Measurements from ENCODE around the gene RAMACL. TPM values are rescaled to one million over a fixed set of nuclear protein-coding genes. Genes with fewer than 3 reads are reported as not detected.

The RAMACL gene
- total RNA-seq, 1 donor from 2014 or later = 0.12 TPM

GRCh38 chr6:166566026-166567011 lies 20.2 kb downstream of the RAMACL start:
- DNase-seq (ENCODE audit: low read depth) = no peak
- H3K4me3 ChIP-seq (ENCODE audit: low read depth, low read length) = no peak overlapping the region
- TF ChIP-seq, protein P1, sequence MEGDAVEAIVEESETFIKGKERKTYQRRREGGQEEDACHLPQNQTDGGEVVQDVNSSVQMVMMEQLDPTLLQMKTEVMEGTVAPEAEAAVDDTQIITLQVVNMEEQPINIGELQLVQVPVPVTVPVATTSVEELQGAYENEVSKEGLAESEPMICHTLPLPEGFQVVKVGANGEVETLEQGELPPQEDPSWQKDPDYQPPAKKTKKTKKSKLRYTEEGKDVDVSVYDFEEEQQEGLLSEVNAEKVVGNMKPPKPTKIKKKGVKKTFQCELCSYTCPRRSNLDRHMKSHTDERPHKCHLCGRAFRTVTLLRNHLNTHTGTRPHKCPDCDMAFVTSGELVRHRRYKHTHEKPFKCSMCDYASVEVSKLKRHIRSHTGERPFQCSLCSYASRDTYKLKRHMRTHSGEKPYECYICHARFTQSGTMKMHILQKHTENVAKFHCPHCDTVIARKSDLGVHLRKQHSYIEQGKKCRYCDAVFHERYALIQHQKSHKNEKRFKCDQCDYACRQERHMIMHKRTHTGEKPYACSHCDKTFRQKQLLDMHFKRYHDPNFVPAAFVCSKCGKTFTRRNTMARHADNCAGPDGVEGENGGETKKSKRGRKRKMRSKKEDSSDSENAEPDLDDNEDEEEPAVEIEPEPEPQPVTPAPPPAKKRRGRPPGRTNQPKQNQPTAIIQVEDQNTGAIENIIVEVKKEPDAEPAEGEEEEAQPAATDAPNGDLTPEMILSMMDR (conservative IDR thresholded peaks at IDR 0.05; ENCODE audit: low read depth, low read length) = no peak

GRCh38 chr6:166565084-166565967 lies 21.2 kb downstream of the RAMACL start:
- no peak overlapping the region for H3K4me3 ChIP-seq (ENCODE audit: low read depth, low read length)
- no peak for DNase-seq (ENCODE audit: low read depth)
- TF ChIP-seq, protein P1 (conservative IDR thresholded peaks at IDR 0.05; ENCODE audit: low read depth, low read length) = no peak

- no peak overlapping the region for H3K4me3 ChIP-seq (ENCODE audit: low read depth, low read length)
- TF ChIP-seq, protein P1 (conservative IDR thresholded peaks at IDR 0.05; ENCODE audit: low read depth, low read length) = no peak
- DNase-seq (ENCODE audit: low read depth) = no peak
These were observed 22.7 kb downstream of the RAMACL start for GRCh38 chr6:166563805-166564204.

DNA sequence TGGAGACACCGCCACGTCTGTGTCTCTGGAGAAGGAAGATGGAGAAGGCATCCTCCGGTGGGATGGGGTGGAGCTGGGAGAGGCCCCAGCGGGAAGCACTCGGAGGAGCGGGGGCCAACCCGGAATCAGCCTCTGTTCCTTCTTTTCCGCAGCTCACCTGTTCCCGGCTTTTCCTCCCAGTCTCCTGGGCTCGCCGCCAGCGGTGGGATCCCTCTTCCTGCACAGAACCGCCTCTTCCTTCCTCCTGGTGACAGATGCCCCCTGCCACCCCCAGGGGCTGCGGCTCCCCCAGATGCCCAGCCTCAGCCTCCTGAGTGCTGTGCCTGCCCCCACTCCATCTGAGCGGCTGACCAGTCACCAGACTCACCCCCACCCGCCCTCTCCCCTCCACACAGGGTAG lies 23.3 kb downstream of the RAMACL start:
- no peak overlapping the region for H3K4me3 ChIP-seq (ENCODE audit: low read depth, low read length)
- TF ChIP-seq, protein P1 (conservative IDR thresholded peaks at IDR 0.05; ENCODE audit: low read depth, low read length) = no peak
- DNase-seq (ENCODE audit: low read depth) = no peak

- no peak for DNase-seq (ENCODE audit: low read depth)
- H3K4me3 ChIP-seq (ENCODE audit: low read depth, low read length) = no peak overlapping the region
- TF ChIP-seq, protein P1 (conservative IDR thresholded peaks at IDR 0.05; ENCODE audit: low read depth, low read length) = no peak
These were observed 23.8 kb downstream of the RAMACL start for GRCh38 chr6:166562726-166563125.

- no peak for DNase-seq (ENCODE audit: low read depth)
- TF ChIP-seq, protein P1 (conservative IDR thresholded peaks at IDR 0.05; ENCODE audit: low read depth, low read length) = no peak
- no peak overlapping the region for H3K4me3 ChIP-seq (ENCODE audit: low read depth, low read length)
These were observed 24.6 kb downstream of the RAMACL start for GRCh38 chr6:166561771-166562359.

Data from epithelial cell of proximal tubule (primary cell).